NCI-H2029 treated with DMSO at 0.1 percent for 48 hours (cell line): ENCODE measurements around the gene PCDHGB4.
"Not testable (repeated sequence)": the region's sequence is repeated elsewhere in the genome, so short reads cannot be mapped to it uniquely, and the experiment has no call there.

Experiments
- DNase-seq: peaks from one replicate; lab custom pipeline; 2025; lab: John Stamatoyannopoulos, UW

The PCDHGB4 gene

DNA sequence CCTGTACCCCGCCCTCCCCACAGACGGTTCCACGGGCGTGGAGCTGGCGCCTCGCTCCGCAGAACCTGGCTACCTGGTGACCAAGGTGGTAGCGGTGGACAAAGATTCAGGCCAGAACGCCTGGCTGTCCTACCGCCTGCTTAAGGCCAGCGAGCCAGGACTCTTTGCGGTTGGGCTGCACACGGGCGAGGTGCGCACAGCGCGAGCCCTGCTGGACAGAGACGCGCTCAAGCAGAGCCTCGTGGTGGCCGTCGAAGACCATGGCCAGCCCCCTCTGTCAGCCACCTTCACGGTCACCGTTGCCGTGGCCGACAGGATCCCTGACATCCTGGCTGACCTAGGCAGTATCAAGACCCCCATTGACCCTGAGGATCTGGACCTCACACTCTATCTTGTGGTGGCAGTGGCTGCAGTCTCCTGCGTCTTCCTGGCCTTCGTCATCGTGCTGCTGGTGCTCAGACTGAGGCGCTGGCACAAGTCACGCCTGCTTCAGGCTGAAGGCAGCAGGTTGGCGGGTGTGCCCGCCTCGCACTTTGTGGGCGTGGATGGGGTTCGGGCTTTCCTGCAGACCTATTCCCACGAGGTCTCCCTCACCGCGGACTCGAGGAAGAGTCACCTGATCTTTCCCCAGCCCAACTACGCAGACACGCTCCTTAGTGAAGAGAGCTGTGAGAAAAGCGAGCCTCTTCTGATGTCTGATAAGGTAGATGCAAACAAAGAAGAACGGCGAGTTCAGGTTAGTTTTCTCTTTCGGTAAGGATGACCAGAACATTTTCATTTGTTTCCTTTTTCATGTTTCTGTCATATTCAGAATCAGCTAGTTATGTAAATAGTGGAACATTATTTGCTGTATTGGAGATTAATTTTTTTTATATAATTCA is 21.2 kb upstream of the PCDHGB4 start:
- no peak for DNase-seq

DNA sequence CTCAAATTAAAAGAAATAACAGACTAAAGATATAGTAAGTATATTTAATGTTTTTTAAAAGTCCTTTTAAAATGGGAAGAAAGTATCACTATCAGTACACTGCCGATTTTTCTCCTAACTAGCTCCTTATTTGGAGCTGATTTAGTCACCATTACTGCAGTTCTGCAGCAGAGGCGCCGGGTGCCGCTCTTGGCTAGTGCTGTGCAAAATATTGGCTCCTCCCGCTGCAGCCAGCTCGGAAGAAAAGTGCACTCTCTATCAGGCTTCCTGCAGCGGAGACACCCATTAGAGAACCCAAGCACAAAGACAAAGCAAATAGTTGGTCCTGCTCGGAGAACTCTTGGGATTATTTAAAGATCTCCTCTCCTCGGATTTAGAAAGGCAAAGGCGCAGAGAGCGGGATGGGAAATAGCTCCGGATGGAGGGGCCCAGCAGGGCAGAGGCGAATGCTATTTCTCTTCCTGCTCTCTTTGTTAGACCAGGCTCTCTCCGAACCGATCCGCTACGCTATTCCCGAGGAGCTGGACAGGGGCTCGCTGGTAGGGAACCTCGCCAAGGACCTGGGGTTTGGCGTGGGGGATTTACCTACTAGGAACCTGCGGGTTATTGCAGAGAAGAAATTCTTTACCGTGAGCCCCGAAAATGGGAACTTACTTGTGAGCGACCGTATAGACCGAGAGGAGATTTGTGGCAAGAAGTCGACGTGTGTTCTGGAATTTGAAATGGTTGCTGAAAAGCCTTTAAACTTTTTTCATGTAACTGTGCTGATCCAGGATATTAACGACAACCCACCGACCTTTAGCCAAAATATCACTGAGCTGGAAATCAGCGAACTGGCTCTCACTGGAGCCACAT is 17.3 kb upstream of the PCDHGB4 start, which contains the start of gene PCDHGB3:
Gene PCDHGB3 (plus strand): TSS at position 249 of the 855 bp plus-strand sequence. CDS start 153 bp downstream, at position 402.
- no peak for DNase-seq

DNA sequence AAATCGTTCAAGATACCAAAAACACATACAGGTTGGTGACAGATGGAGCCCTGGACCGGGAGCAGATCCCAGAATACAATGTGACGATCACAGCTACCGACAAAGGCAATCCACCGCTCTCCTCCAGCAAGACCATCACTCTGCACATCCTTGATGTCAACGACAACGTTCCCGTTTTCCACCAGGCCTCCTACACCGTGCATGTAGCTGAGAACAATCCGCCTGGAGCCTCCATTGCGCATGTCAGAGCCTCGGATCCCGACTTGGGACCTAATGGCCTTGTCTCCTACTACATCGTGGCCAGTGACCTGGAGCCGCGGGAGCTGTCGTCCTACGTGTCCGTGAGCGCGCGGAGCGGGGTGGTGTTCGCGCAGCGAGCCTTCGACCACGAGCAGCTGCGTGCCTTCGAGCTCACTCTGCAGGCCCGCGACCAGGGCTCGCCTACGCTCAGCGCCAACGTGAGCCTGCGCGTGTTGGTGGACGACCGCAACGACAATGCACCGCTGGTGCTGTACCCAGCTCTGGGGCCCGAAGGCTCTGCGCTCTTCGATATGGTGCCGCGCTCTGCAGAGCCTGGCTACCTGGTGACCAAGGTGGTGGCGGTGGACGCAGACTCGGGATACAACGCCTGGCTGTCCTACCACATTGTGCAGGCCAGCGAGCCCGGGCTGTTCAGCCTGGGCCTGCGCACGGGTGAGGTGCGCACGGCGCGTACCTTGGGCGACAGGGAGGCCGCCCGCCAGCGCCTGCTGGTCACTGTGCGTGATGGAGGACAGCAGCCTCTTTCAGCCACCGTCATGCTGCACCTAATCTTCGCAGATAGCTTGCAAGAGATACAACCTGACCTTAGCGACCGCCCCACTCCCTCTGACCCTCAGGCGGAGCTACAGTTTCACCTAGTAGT is 15.7 kb upstream of the PCDHGB4 start:
- no peak for DNase-seq

DNA sequence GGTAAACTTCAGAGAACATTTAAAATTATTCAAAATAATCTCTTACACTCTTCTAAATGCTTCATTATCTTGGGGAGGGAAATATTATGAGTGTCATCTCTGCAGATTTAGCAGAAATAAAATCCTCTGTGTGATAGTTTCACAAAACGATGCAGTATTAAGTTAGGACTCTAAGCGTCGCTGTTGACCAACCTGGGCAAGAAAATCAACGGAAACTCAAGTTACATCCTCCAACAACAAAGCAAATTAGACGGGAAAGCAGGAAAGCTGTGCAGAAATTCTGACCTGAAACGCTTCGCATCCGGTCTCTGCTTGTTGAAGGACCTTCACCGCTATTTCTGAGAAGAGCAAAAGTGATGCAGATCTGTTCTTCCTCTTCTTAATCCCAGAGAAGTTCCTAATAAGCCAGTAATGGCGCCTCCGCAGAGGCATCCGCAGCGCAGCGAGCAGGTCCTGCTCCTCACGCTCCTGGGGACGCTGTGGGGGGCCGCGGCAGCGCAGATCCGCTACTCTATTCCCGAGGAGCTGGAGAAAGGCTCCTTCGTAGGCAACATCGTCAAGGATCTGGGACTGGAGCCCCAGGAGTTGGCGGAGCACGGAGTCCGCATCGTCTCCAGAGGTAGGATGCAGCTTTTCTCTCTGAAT is 13.7 kb upstream of the PCDHGB4 start, which contains the start of gene PCDHGA6:
Gene PCDHGA6 (plus strand): TSS at position 219 of the 645 bp plus-strand sequence. CDS start 193 bp downstream, at position 412.
- DNase-seq = no peak

DNA sequence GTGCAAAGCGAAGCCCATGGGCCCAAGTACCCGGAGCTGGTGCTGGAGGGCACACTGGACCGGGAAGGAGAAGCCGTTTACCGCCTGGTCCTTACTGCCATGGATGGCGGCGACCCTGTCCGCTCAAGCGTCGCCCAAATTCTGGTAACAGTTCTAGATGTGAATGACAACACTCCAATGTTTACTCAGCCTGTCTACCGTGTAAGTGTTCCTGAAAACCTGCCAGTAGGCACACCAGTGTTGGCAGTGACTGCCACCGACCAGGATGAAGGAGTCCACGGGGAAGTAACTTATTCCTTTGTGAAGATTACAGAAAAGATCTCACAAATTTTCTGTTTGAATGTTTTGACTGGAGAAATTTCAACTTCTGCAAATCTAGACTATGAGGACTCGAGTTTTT is 12.9 kb upstream of the PCDHGB4 start:
- no peak for DNase-seq

DNA sequence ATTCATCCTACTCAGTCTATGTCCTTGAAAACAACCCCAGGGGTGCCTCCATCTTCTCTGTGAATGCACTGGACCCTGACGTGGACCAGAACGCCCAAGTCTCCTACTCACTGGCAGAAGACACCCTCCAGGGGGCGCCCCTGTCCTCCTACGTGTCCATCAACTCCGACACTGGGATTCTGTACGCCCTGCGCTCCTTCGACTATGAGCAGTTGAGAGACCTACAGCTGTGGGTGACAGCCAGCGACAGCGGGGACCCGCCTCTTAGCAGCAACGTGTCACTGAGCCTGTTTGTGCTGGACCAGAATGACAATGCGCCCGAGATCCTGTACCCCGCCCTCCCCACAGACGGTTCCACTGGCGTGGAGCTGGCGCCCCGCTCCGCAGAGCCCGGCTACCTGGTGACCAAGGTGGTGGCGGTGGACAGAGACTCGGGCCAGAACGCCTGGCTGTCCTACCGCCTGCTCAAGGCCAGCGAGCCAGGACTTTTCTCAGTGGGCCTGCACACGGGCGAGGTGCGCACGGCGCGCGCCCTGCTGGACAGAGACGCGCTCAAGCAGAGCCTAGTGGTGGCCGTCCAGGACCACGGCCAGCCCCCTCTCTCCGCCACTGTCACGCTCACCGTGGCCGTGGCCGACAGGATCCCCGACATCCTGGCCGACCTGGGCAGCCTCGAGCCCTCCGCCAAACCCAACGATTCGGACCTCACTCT is 11.9 kb upstream of the PCDHGB4 start:
- DNase-seq = not testable (repeated sequence)

DNA sequence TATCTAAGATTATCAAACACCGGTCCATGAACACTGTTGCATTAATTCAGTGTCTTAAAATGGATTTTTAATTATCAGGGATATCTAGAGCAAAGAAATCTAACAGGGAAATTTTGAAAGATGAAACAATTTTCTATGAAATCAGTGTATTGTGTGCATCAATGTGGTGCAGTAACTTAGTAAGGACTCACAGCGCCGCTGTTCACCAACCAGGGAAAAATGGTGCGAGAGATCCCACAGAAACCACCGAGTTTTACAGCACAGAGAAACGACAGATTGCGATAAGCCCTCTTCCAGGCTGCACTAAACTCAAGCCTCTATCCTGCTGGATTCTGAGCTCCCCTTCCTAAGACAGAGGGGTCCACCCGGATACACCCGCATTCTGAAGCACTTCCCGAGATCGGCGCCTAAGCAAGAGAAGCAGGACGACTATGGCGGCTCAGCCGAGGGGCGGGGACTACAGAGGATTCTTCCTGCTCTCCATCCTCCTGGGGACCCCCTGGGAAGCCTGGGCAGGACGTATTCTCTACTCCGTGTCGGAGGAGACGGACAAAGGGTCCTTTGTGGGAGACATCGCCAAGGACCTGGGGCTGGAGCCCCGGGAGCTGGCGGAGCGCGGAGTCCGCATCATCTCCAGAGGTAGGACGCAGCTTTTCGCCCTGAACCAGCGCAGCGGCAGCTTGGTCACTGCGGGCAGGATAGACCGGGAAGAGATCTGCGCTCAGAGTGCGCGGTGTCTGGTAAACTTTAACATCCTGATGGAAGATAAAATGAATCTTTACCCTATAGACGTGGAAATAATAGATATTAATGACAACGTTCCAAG is 4.8 kb upstream of the PCDHGB4 start, which contains the start of gene PCDHGA7:
Gene PCDHGA7 (plus strand): TSS at position 274 of the 826 bp plus-strand sequence. CDS start 158 bp downstream, at position 432.
- no peak for DNase-seq

DNA sequence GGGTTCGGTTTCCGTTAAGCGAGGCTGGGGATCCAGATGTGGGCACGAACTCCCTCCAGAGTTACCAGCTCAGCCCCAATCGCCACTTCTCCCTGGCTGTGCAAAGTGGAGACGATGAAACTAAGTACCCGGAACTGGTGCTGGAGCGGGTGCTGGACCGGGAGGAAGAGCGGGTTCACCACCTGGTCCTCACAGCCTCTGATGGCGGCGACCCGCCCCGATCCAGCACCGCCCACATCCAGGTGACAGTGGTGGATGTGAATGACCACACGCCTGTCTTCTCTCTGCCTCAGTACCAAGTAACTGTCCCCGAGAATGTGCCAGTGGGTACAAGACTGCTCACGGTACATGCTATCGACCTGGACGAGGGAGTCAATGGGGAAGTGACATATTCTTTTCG is 4.2 kb upstream of the PCDHGB4 start:
- no peak for DNase-seq

DNA sequence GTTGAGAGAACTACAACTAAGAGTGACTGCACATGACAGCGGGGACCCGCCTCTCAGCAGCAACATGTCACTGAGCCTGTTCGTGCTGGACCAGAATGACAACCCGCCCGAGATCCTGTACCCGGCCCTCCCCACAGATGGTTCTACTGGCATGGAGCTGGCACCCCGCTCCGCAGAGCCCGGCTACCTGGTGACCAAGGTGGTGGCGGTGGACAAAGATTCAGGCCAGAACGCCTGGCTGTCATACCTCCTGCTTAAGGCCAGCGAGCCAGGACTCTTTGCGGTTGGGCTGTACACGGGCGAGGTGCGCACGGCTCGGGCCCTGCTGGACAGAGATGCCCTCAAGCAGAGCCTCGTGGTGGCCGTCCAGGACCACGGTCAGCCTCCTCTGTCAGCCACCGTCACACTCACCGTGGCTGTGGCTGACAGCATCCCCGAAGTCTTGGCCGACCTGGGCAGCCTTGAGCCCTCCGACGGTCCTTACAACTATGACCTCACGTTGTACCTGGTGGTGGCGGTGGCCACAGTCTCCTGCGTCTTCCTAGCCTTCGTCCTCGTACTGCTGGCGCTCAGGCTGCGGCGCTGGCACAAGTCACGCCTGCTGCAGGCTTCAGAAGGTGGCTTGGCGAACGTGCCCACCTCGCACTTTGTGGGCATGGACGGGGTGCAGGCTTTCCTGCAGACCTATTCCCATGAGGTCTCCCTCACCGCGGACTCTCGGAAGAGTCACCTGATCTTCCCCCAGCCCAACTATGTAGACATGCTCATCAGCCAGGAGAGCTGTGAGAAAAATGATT is 2.8 kb upstream of the PCDHGB4 start:
- no peak for DNase-seq

DNA sequence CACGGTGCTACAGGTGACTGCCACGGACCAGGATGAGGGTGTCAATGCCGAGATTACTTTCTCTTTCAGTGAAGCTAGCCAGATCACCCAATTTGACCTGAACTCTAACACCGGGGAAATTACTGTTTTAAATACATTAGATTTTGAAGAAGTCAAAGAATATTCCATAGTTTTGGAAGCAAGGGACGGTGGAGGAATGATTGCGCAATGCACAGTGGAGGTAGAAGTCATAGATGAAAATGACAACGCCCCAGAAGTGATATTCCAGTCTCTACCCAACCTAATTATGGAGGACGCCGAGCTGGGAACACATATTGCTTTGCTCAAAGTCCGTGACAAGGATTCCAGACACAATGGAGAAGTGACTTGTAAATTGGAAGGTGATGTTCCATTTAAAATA is 1.2 kb downstream of the PCDHGB4 start:
- no peak for DNase-seq

DNA sequence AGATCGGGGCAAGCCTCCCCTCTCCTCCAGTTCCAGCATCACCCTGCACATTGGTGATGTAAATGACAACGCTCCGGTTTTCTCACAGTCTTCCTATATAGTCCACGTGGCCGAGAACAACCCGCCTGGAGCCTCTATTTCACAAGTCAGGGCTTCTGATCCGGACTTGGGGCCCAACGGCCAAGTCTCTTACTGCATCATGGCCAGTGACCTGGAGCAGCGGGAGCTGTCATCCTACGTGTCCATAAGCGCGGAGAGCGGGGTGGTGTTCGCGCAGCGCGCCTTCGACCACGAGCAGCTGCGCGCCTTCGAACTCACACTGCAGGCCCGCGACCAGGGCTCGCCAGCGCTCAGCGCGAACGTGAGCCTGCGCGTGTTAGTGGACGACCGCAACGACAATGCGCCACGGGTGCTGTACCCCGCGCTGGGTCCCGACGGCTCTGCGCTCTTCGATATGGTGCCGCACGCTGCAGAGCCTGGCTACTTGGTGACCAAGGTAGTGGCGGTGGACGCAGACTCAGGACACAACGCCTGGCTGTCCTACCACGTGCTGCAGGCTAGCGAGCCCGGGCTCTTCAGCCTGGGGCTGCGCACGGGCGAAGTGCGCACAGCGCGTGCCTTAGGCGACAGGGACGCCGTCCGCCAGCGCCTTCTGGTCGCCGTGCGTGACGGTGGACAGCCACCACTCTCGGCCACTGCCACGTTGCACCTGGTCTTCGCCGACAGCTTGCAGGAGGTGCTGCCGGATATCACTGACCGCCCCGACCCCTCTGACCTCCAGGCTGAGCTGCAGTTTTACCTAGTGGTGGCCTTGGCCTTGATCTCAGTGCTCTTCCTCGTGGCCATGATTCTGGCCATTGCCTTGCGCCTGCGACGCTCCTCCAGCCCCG is 1.9 kb downstream of the PCDHGB4 start:
- no peak for DNase-seq

DNA sequence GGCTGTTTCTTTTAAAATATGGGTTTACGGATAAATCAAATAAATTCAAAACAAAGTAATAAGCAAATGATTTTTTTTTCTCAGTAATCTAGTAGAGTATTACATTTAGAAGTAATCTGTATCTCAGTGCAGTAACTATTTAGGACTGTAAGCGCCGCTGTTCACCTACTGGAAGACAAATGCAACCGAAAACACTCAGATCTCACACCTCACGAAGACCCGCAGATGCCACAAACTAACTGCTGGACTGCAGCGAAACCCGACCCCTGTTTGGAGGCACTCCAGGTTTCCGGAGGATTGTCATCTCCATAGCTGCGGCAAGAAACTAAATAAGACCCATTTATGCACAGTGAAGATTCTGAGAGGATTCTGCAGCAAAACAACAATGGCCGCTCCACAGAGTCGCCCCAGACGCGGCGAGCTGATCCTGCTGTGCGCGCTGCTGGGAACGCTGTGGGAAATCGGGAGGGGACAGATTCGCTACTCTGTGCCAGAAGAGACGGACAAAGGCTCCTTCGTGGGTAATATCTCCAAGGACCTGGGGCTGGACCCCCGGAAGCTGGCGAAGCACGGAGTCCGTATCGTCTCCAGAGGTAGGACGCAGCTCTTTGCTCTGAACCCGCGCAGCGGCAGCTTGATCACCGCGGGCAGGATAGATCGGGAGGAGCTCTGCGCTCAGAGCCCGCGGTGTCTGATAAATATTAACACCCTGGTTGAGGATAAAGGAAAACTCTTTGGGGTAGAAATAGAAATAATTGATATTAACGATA is 5.1 kb downstream of the PCDHGB4 start, which contains the start of gene PCDHGA8:
Gene PCDHGA8 (plus strand): TSS at position 205 of the 770 bp plus-strand sequence. CDS start 181 bp downstream, at position 386.
- DNase-seq = no peak

DNA sequence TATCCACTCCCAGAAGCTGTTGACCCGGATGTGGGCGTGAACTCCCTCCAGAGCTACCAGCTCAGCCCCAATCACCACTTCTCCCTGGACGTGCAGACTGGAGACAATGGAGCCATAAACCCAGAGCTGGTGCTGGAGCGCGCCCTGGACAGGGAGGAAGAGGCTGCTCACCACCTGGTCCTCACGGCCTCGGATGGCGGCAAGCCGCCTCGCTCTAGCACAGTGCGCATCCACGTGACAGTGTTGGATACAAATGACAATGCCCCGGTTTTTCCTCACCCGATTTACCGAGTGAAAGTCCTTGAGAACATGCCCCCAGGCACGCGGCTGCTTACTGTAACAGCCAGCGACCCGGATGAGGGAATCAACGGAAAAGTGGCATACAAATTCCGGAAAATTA is 5.8 kb downstream of the PCDHGB4 start:
- no peak for DNase-seq

DNA sequence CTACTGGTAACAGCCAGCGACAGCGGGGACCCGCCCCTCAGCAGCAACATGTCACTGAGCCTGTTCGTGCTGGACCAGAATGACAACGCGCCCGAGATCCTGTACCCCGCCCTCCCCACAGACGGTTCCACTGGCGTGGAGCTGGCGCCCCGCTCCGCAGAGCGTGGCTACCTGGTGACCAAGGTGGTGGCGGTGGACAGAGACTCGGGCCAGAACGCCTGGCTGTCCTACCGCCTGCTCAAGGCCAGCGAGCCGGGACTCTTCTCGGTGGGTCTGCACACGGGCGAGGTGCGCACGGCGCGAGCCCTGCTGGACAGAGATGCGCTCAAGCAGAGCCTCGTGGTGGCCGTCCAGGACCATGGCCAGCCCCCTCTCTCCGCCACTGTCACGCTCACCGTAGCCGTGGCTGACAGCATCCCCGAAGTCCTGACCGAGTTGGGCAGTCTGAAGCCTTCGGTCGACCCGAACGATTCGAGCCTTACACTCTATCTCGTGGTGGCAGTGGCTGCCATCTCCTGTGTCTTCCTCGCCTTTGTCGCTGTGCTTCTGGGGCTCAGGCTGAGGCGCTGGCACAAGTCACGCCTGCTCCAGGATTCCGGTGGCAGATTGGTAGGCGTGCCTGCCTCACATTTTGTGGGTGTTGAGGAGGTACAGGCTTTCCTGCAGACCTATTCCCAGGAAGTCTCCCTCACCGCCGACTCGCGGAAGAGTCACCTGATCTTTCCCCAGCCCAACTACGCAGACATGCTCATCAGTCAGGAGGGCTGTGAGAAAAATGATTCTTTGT is 7.1 kb downstream of the PCDHGB4 start:
- not testable (repeated sequence) for DNase-seq

DNA sequence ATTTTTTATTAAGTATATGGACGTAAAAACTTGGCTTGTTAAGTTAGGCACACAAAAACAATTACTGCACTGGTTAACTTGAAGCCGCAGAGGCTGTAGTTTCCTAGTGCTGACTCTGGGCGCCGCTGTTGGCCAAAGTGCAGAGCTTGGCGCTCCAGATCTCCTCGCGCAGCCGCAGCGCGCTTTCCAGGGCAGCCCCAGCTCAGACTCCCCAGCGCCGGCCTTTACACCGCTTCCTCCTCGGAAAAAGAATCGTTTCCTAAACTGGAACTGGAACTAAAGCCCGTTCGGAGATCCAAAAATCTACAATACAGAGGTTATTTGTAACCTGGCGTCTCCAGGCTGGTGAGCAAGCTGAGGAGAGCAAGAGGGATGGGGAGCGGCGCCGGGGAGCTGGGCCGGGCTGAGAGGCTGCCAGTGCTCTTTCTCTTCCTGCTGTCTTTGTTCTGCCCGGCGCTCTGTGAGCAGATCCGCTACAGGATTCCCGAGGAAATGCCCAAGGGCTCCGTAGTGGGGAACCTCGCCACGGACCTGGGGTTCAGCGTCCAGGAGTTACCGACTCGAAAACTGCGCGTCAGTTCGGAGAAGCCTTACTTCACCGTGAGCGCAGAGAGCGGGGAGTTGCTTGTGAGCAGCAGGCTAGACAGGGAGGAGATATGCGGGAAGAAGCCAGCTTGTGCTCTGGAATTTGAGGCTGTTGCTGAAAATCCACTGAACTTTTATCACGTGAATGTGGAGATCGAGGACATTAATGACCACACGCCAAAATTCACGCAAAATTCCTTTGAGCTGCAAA is 10.5 kb downstream of the PCDHGB4 start, which contains the start of gene PCDHGB5:
Gene PCDHGB5 (plus strand): TSS at position 192 of the 796 bp plus-strand sequence. CDS start 181 bp downstream, at position 373.
- DNase-seq = not testable (repeated sequence)
